ENCODE results near the gene TNNI3. TPM values are rescaled to one million over a fixed set of nuclear protein-coding genes. Genes with fewer than 3 reads are reported as not detected.

Gene TNNI3
- total RNA-seq, 2 experiments from 2014 or later = 2.6 TPM; not detected in 1

DNA sequence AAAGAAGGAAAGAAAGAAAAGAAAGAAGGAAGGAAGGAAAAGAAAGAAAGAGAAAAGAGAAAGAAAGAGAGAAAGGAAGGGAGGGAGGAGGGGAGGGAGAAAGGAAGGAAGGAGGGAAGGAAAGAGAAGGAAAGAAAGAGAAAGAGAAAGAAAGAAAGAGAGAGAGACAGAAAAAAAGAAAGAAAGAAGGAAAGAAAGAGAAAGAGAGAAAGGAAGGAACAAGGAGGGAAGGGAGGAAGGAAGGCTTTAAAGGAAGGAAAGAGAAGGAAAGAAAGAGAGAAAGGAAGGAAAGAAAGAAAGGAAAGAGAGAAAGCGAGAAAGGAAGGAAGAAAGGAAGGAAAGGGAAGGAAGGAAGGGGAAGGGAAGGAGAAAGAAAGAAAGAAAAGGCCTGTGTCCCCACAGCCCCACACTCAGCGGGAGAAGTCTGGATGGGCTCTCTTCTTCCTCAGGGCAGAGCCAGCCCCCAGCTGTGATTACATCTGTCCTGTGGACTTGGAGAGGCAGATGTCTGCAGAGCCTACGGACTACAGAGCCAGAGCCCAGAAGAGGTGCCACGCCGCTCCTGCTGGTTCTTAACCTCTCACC is 42.2 kb upstream of the TNNI3 start:
- Histone ChIP-seq H3K4me2 (ENCODE audit: low read length) (no peak overlapping the region), H3K4me3 (ENCODE audit: low read depth, low read length, poor library complexity, severe bottlenecking) (no peak overlapping the region), H3K36me3 (ENCODE audit: insufficient read depth, low read length) (no peaks in the 10 kb centered on the region), H3K79me2 (ENCODE audit: insufficient read depth, low read depth, low read length) (no peaks in the 10 kb centered on the region), H3K9me2 (ENCODE audit: insufficient read depth, low read length) (no peaks in the 10 kb centered on the region), H3K27ac (ENCODE audit: low read depth, low read length, poor library complexity, severe bottlenecking) (no peak overlapping the region), H3K4me1 (ENCODE audit: insufficient read depth, low read length, poor library complexity, severe bottlenecking) (no peaks in the 10 kb centered on the region), H3K9me3 (ENCODE audit: low read length) (no peaks in the 10 kb centered on the region), H4K20me1 (ENCODE audit: insufficient read depth, low read length) (no peaks in the 10 kb centered on the region), H2AFZ (ENCODE audit: low read length) (no peak overlapping the region)
- DNase-seq (ENCODE audit: low spot score) = no peak
- CTCF ChIA-PET (ENCODE audit: unreplicated experiment) = no interaction called here
- intact Hi-C loops (cut with micrococcal nuclease; ENCODE audit: unreplicated experiment) = no loop called here
- no peak for TF ChIP-seq CTCF (conservative IDR thresholded peaks at IDR 0.05; ENCODE audit: low read length)
- no peak for TF ChIP-seq EZH2phosphoT487 (IDR thresholded peaks at IDR 0.05; ENCODE audit: borderline replicate concordance, low read depth, low read length)
- BruUV-seq (replicated peaks) = no TSS peak
- POLR2A ChIA-PET = interaction anchor here (0.6 kb wide), 1 partner anchor 103 kb away, joined by 4 read pairs; no protein-coding TSS in a partner anchor

- Histone ChIP-seq H3K4me2 (ENCODE audit: low read length) (no peak overlapping the region), H3K27ac (ENCODE audit: low read depth, low read length, poor library complexity, severe bottlenecking) (no peak overlapping the region), H3K4me3 (ENCODE audit: low read depth, low read length, poor library complexity, severe bottlenecking) (no peak overlapping the region), H4K20me1 (ENCODE audit: insufficient read depth, low read length) (no peaks in the 10 kb centered on the region), H3K9me3 (ENCODE audit: low read length) (no peaks in the 10 kb centered on the region), H2AFZ (ENCODE audit: low read length) (no peak overlapping the region), H3K4me1 (ENCODE audit: insufficient read depth, low read length, poor library complexity, severe bottlenecking) (no peaks in the 10 kb centered on the region), H3K9me2 (ENCODE audit: insufficient read depth, low read length) (no peaks in the 10 kb centered on the region), H3K36me3 (ENCODE audit: insufficient read depth, low read length) (no peaks in the 10 kb centered on the region), H3K79me2 (ENCODE audit: insufficient read depth, low read depth, low read length) (no peaks in the 10 kb centered on the region)
- POLR2A ChIA-PET = interaction anchor here (0.6 kb wide), 1 partner anchor 1030 kb away, joined by 5 read pairs; no protein-coding TSS in a partner anchor
- BruUV-seq (replicated peaks) = no TSS peak
- TF ChIP-seq CTCF (conservative IDR thresholded peaks at IDR 0.05; ENCODE audit: low read length) (no peak), EZH2phosphoT487 (IDR thresholded peaks at IDR 0.05; ENCODE audit: borderline replicate concordance, low read depth, low read length) (no peak)
- intact Hi-C loops (cut with micrococcal nuclease; ENCODE audit: unreplicated experiment) = no loop called here
- CTCF ChIA-PET (ENCODE audit: unreplicated experiment) = no interaction called here
- no peak for DNase-seq (ENCODE audit: low spot score)
These were observed 41.1 kb upstream of the TNNI3 start for GRCh38 chr19:55198651-55199050.

GRCh38 chr19:55197528-55197927 is 40.0 kb upstream of the TNNI3 start:
- H3K36me3 ChIP-seq (ENCODE audit: insufficient read depth, low read length) = no peaks in the 10 kb centered on the region
- CTCF ChIA-PET (ENCODE audit: unreplicated experiment) = no interaction called here

More at GRCh38 chr19:55197528-55197927, 40.0 kb upstream of the TNNI3 start:
- Histone ChIP-seq H3K4me2 (ENCODE audit: low read length) (no peak overlapping the region), H4K20me1 (ENCODE audit: insufficient read depth, low read length) (no peaks in the 10 kb centered on the region), H3K79me2 (ENCODE audit: insufficient read depth, low read depth, low read length) (no peaks in the 10 kb centered on the region), H3K4me1 (ENCODE audit: insufficient read depth, low read length, poor library complexity, severe bottlenecking) (no peaks in the 10 kb centered on the region), H3K9me3 (ENCODE audit: low read length) (no peaks in the 10 kb centered on the region), H3K9me2 (ENCODE audit: insufficient read depth, low read length) (no peaks in the 10 kb centered on the region), H2AFZ (ENCODE audit: low read length) (no peak overlapping the region), H3K27ac (ENCODE audit: low read depth, low read length, poor library complexity, severe bottlenecking) (no peak overlapping the region), H3K4me3 (ENCODE audit: low read depth, low read length, poor library complexity, severe bottlenecking) (no peak overlapping the region)
- DNase-seq (ENCODE audit: low spot score) = peak; percentile 62
- TF ChIP-seq EZH2phosphoT487 (IDR thresholded peaks at IDR 0.05; ENCODE audit: borderline replicate concordance, low read depth, low read length) (no peak), CTCF (conservative IDR thresholded peaks at IDR 0.05; ENCODE audit: low read length) (no peak)
- intact Hi-C loops (cut with micrococcal nuclease; ENCODE audit: unreplicated experiment) = no loop called here
- POLR2A ChIA-PET = interaction anchor here (0.6 kb wide), 1 partner anchor 138 kb away, joined by 3 read pairs; no protein-coding TSS in a partner anchor
- BruUV-seq (replicated peaks) = no TSS peak

Data from OCI-LY7 (cell line).